AG09319 (cell line): Measurements from ENCODE around the gene OTUD3.

ENCODE experiments used
- DNase-seq: peaks from one replicate; pipeline ENCODE4 v3.0.0-alpha.2; 2010; ENCODE audit warnings: low read depth; ENCODE audit errors: extremely low read depth
- CTCF ChIP-seq: IDR thresholded peaks from 2 replicates; pipeline ENCODE4 v1.5.1; 2011; ENCODE audit warnings: low read depth, mild to moderate bottlenecking, inconsistent platforms, low read length, moderate library complexity

The OTUD3 gene

GRCh38 chr1:19920132-19920710 is 38.0 kb downstream of the OTUD3 start:
- TF ChIP-seq CTCF: no peak
- no peak for DNase-seq

GRCh38 chr1:19921310-19921709 is 39.1 kb downstream of the OTUD3 start:
- DNase-seq: no peak
- TF ChIP-seq CTCF: no peak

GRCh38 chr1:19922015-19922688 is 40.0 kb downstream of the OTUD3 start:
- TF ChIP-seq CTCF: no peak

GRCh38 chr1:19923137-19923952 is 41.1 kb downstream of the OTUD3 start, which contains the start of gene PLA2G2E:
PLA2G2E (minus strand) TSS chr1:19923617; CDS start chr1:19923559, 58 bp downstream.
- DNase-seq: no peak
- no peak for TF ChIP-seq CTCF

More at GRCh38 chr1:19922015-19922688, 40.0 kb downstream of the OTUD3 start:
- no peak for DNase-seq

GRCh38 chr1:19923953-19924346 is 41.8 kb downstream of the OTUD3 start:
- DNase-seq: no peak
- no peak for TF ChIP-seq CTCF

GRCh38 chr1:19925342-19926070 is 43.3 kb downstream of the OTUD3 start:
- DNase-seq: no peak
- TF ChIP-seq CTCF: no peak
